ENCODE data around the gene ATXN10. TPM values are rescaled to one million over a fixed set of nuclear protein-coding genes. Genes with fewer than 3 reads are reported as not detected.

The ATXN10 gene
- total RNA-seq, 6 donors from 2014 or later, result 90.2 to 137 (median 110) TPM

- TF ChIP-seq POLR2A (IDR thresholded peaks at IDR 0.05) (no peak), POLR2AphosphoS5 (IDR thresholded peaks at IDR 0.05) (no peak), EP300 (IDR thresholded peaks at IDR 0.05) (no peak), CTCF (IDR thresholded peaks at IDR 0.05) (no peak)
- Histone ChIP-seq H3K27me3 (peaks cover 0 to 17% (median 11%) of the 10 kb centered on the region in 4 donors), H3K4me1 (peaks cover 14 to 35% (median 33%) of the 10 kb centered on the region in 4 donors), H3K27ac (no peak overlapping the region), H3K36me3 (no peaks in the 10 kb centered on the region), H3K4me3 (no peak overlapping the region), H3K9me3 (peaks cover 0 to 5% (median 0%) of the 10 kb centered on the region in 4 donors)
- 62 to 77% methylated on average over 10 to 18 of the region's 18 CpGs for WGBS, 2 donors
- DNase-seq (peak in 1 of 2 donors; percentile 58), ATAC-seq (ENCODE audit: low FRiP score in 2 of 2) (no peak)
Measured at GRCh38 chr22:45868571-45869339, 197.1 kb downstream of the ATXN10 start.

- peaks cover 0 to 17% (median 11%) of the 10 kb centered on the region in 4 donors for H3K27me3 ChIP-seq
- ATAC-seq (ENCODE audit: low FRiP score in 2 of 2) (no peak), DNase-seq (peak in 1 of 2 donors; percentile 42)
- no peaks in the 10 kb centered on the region for H3K36me3 ChIP-seq
- WGBS, 2 donors, result 80 to 88% methylated on average over 12 to 13 of the region's 13 CpGs
- H3K27ac ChIP-seq, result no peak overlapping the region
- TF ChIP-seq POLR2A (IDR thresholded peaks at IDR 0.05), result no peak
- TF ChIP-seq POLR2AphosphoS5 (IDR thresholded peaks at IDR 0.05), result no peak
- TF ChIP-seq EP300 (IDR thresholded peaks at IDR 0.05), result no peak
- TF ChIP-seq CTCF (IDR thresholded peaks at IDR 0.05), result no peak
- peaks cover 12 to 32% (median 27%) of the 10 kb centered on the region in 4 donors for H3K4me1 ChIP-seq
- no peak overlapping the region for H3K4me3 ChIP-seq
- H3K9me3 ChIP-seq, result peaks cover 0 to 5% (median 0%) of the 10 kb centered on the region in 4 donors
Measured at GRCh38 chr22:45869340-45869847, 197.8 kb downstream of the ATXN10 start.

- Histone ChIP-seq H3K4me3 (no peak overlapping the region), H3K36me3 (no peaks in the 10 kb centered on the region), H3K4me1 (peaks cover 12 to 29% (median 22%) of the 10 kb centered on the region in 4 donors), H3K27ac (no peak overlapping the region), H3K27me3 (peaks cover 0 to 17% (median 11%) of the 10 kb centered on the region in 4 donors), H3K9me3 (peaks cover 0 to 5% (median 0%) of the 10 kb centered on the region in 4 donors)
- TF ChIP-seq EP300 (IDR thresholded peaks at IDR 0.05) (no peak), POLR2A (IDR thresholded peaks at IDR 0.05) (no peak), POLR2AphosphoS5 (IDR thresholded peaks at IDR 0.05) (no peak), CTCF (IDR thresholded peaks at IDR 0.05) (no peak)
- DNase-seq (no peak), ATAC-seq (ENCODE audit: low FRiP score in 2 of 2) (no peak)
- WGBS, 2 donors, result 90 to 95% methylated on average over 7 of the region's 7 CpGs
Measured at GRCh38 chr22:45870011-45870410, 198.4 kb downstream of the ATXN10 start.

GRCh38 chr22:45871721-45872120, 200.1 kb downstream of the ATXN10 start:
- Histone ChIP-seq H3K4me3 (no peak overlapping the region), H3K27me3 (peaks cover 0 to 10% (median 6%) of the 10 kb centered on the region in 4 donors), H3K27ac (no peak overlapping the region), H3K4me1 (peaks cover 11 to 12% (median 11%) of the 10 kb centered on the region in 4 donors), H3K9me3 (peaks cover 0 to 5% (median 0%) of the 10 kb centered on the region in 4 donors), H3K36me3 (no peaks in the 10 kb centered on the region)
- TF ChIP-seq POLR2A (IDR thresholded peaks at IDR 0.05), result no peak
- TF ChIP-seq CTCF (IDR thresholded peaks at IDR 0.05), result no peak
- TF ChIP-seq POLR2AphosphoS5 (IDR thresholded peaks at IDR 0.05), result no peak
- no peak for TF ChIP-seq EP300 (IDR thresholded peaks at IDR 0.05)
- ATAC-seq (ENCODE audit: low FRiP score in 2 of 2), result no peak
- no peak for DNase-seq
- WGBS, 2 donors, result 87 to 95% methylated on average over 6 of the region's 6 CpGs
